ENCODE data around the gene ERC1. TPM values are rescaled to one million over a fixed set of nuclear protein-coding genes. Genes with fewer than 3 reads are reported as not detected.

Gene ERC1
- polyA plus RNA-seq, 1 donor = 17.5 TPM

- Histone ChIP-seq H3K4me3 (ENCODE audit: low read length) (no peak overlapping the region), H3K4me1 (ENCODE audit: control insufficient read depth, insufficient read depth, low read length) (no peaks in the 10 kb centered on the region), H3K9me3 (ENCODE audit: control insufficient read depth, low read depth, low read length) (no peaks in the 10 kb centered on the region), H3K27ac (ENCODE audit: low read length) (no peak overlapping the region), H3K36me3 (ENCODE audit: control insufficient read depth, insufficient read depth, low read length) (no peaks in the 10 kb centered on the region), H3K27me3 (ENCODE audit: control insufficient read depth, insufficient read depth, low read length) (no peaks in the 10 kb centered on the region)
- no peak for DNase-seq
- WGBS (ENCODE audit: insufficient coverage, low lambda C conversion rate) = 0% methylated on average over 1 of the region's 5 CpGs
Measured at GRCh38 chr12:1466481-1467154, 475.6 kb downstream of the ERC1 start.

- no CpG with 5 or more reads among the region's 11 CpGs for WGBS (ENCODE audit: insufficient coverage, low lambda C conversion rate)
- H3K36me3 ChIP-seq (ENCODE audit: control insufficient read depth, insufficient read depth, low read length) = no peaks in the 10 kb centered on the region
- H3K4me3 ChIP-seq (ENCODE audit: low read length) = no peak overlapping the region
- H3K27me3 ChIP-seq (ENCODE audit: control insufficient read depth, insufficient read depth, low read length) = no peaks in the 10 kb centered on the region
- DNase-seq = no peak
- no peaks in the 10 kb centered on the region for H3K9me3 ChIP-seq (ENCODE audit: control insufficient read depth, low read depth, low read length)
- no peak overlapping the region for H3K27ac ChIP-seq (ENCODE audit: low read length)
- no peaks in the 10 kb centered on the region for H3K4me1 ChIP-seq (ENCODE audit: control insufficient read depth, insufficient read depth, low read length)
Measured at GRCh38 chr12:1467710-1468109, 476.7 kb downstream of the ERC1 start.

DNA sequence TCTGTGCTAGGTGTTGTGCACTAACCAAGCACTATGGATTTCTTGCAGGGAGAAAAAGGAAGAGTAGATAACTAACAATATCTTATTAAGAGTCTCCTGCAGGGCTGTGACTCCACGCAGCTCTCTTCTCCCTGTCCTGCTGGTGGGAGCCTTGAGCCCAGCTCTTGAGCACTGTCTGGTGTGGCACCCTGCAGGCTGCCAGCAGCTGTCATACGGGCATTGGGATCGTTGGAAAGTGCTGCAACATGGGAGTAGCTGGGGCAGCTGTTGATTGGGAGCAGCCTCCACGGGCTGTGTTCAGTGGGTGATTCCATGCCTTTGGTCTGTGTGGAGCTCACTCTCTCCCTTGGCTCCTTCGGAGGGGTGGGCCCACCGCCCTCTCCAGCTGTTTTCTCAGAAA is 478.0 kb downstream of the ERC1 start:
- Histone ChIP-seq H3K9me3 (ENCODE audit: control insufficient read depth, low read depth, low read length) (no peaks in the 10 kb centered on the region), H3K4me3 (ENCODE audit: low read length) (no peak overlapping the region), H3K4me1 (ENCODE audit: control insufficient read depth, insufficient read depth, low read length) (no peaks in the 10 kb centered on the region), H3K27ac (ENCODE audit: low read length) (no peak overlapping the region), H3K27me3 (ENCODE audit: control insufficient read depth, insufficient read depth, low read length) (no peaks in the 10 kb centered on the region), H3K36me3 (ENCODE audit: control insufficient read depth, insufficient read depth, low read length) (no peaks in the 10 kb centered on the region)
- WGBS (ENCODE audit: insufficient coverage, low lambda C conversion rate) = no CpG with 5 or more reads among the region's 6 CpGs
- no peak for DNase-seq

DNA sequence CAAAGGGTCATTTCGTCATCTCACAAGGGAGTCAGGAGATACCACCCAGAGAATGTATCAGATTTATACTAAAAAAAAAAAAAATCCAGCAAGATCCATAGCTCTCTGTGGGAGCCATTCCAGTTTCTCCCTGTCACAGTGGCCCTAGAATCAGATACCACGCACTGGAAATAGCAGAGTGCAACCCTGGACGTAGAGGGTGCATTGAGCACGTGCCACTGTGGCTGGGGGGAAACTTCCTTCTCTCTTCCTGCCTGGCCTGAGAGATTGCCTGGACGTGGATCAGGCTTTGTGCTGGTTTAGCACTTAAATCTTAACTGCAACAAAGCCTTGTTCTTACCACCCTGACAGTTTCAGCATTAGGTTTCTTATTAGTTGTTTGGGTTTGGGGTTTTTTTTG is 479.0 kb downstream of the ERC1 start:
- no peaks in the 10 kb centered on the region for H3K36me3 ChIP-seq (ENCODE audit: control insufficient read depth, insufficient read depth, low read length)
- no peaks in the 10 kb centered on the region for H3K27me3 ChIP-seq (ENCODE audit: control insufficient read depth, insufficient read depth, low read length)
- H3K27ac ChIP-seq (ENCODE audit: low read length) = no peak overlapping the region
- no peaks in the 10 kb centered on the region for H3K9me3 ChIP-seq (ENCODE audit: control insufficient read depth, low read depth, low read length)
- no peak for DNase-seq
- WGBS (ENCODE audit: insufficient coverage, low lambda C conversion rate) = 80% methylated on average over 1 of the region's 5 CpGs
- H3K4me3 ChIP-seq (ENCODE audit: low read length) = no peak overlapping the region
- no peaks in the 10 kb centered on the region for H3K4me1 ChIP-seq (ENCODE audit: control insufficient read depth, insufficient read depth, low read length)

- H3K27ac ChIP-seq (ENCODE audit: low read length) = no peak overlapping the region
- H3K27me3 ChIP-seq (ENCODE audit: control insufficient read depth, insufficient read depth, low read length) = no peaks in the 10 kb centered on the region
- WGBS (ENCODE audit: insufficient coverage, low lambda C conversion rate) = 100% methylated on average over 2 of the region's 6 CpGs
- DNase-seq = no peak
- no peaks in the 10 kb centered on the region for H3K9me3 ChIP-seq (ENCODE audit: control insufficient read depth, low read depth, low read length)
- H3K4me1 ChIP-seq (ENCODE audit: control insufficient read depth, insufficient read depth, low read length) = no peaks in the 10 kb centered on the region
- H3K36me3 ChIP-seq (ENCODE audit: control insufficient read depth, insufficient read depth, low read length) = no peaks in the 10 kb centered on the region
- H3K4me3 ChIP-seq (ENCODE audit: low read length) = no peak overlapping the region
Measured at GRCh38 chr12:1471224-1471623, 480.2 kb downstream of the ERC1 start.

- H3K4me1 ChIP-seq (ENCODE audit: control insufficient read depth, insufficient read depth, low read length) = no peaks in the 10 kb centered on the region
- no peak overlapping the region for H3K4me3 ChIP-seq (ENCODE audit: low read length)
- H3K9me3 ChIP-seq (ENCODE audit: control insufficient read depth, low read depth, low read length) = no peaks in the 10 kb centered on the region
- no peaks in the 10 kb centered on the region for H3K27me3 ChIP-seq (ENCODE audit: control insufficient read depth, insufficient read depth, low read length)
- H3K36me3 ChIP-seq (ENCODE audit: control insufficient read depth, insufficient read depth, low read length) = no peaks in the 10 kb centered on the region
- WGBS (ENCODE audit: insufficient coverage, low lambda C conversion rate) = no CpG with 5 or more reads among the region's 7 CpGs
- no peak overlapping the region for H3K27ac ChIP-seq (ENCODE audit: low read length)
- DNase-seq = peak in 1 of 2 donors; percentile 22
Measured at GRCh38 chr12:1473418-1473817, 482.4 kb downstream of the ERC1 start.

DNA sequence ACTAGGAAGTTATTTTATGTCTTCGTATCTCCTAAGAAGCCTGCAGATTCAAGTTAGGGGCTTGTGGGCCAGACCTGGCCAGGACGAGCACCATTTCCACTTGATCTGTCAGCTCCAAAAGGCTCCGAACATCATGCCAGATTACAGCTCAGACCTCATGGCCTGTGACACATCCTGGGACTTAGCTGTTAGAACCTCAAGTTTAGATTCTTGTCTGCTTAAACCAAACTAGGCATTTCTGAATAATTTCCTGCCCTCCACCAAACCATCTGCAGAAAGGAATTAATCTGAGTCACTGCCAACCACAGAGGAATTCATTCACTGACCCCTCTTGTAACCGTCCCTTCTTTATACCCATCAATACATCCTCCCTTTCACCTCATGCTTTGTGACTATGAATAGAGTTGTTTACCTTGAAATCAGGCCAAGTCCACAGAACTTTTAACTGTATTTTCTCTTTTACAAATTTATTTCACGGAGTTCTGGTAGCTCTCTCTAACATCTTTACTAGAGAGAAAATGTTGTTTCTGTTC is 483.1 kb downstream of the ERC1 start:
- Histone ChIP-seq H3K27me3 (ENCODE audit: control insufficient read depth, insufficient read depth, low read length) (no peaks in the 10 kb centered on the region), H3K27ac (ENCODE audit: low read length) (no peak overlapping the region), H3K36me3 (ENCODE audit: control insufficient read depth, insufficient read depth, low read length) (no peaks in the 10 kb centered on the region), H3K4me1 (ENCODE audit: control insufficient read depth, insufficient read depth, low read length) (no peaks in the 10 kb centered on the region), H3K4me3 (ENCODE audit: low read length) (no peak overlapping the region), H3K9me3 (ENCODE audit: control insufficient read depth, low read depth, low read length) (no peaks in the 10 kb centered on the region)
- DNase-seq = peak in 1 of 2 donors; percentile 6
- 60% methylated on average over 1 of the region's 5 CpGs for WGBS (ENCODE audit: insufficient coverage, low lambda C conversion rate)

GRCh38 chr12:1474574-1475153 is 483.6 kb downstream of the ERC1 start:
- no peak overlapping the region for H3K4me3 ChIP-seq (ENCODE audit: low read length)
- H3K27me3 ChIP-seq (ENCODE audit: control insufficient read depth, insufficient read depth, low read length) = no peaks in the 10 kb centered on the region
- DNase-seq = peak in 1 of 2 donors; percentile 9
- H3K36me3 ChIP-seq (ENCODE audit: control insufficient read depth, insufficient read depth, low read length) = no peaks in the 10 kb centered on the region
- WGBS (ENCODE audit: insufficient coverage, low lambda C conversion rate) = 80% methylated on average over 1 of the region's 10 CpGs
- H3K27ac ChIP-seq (ENCODE audit: low read length) = no peak overlapping the region
- H3K9me3 ChIP-seq (ENCODE audit: control insufficient read depth, low read depth, low read length) = no peaks in the 10 kb centered on the region
- no peaks in the 10 kb centered on the region for H3K4me1 ChIP-seq (ENCODE audit: control insufficient read depth, insufficient read depth, low read length)

GRCh38 chr12:1479645-1480044 is 488.6 kb downstream of the ERC1 start:
- Histone ChIP-seq H3K4me3 (ENCODE audit: low read length) (no peak overlapping the region), H3K9me3 (ENCODE audit: control insufficient read depth, low read depth, low read length) (no peaks in the 10 kb centered on the region), H3K27ac (ENCODE audit: low read length) (no peak overlapping the region), H3K27me3 (ENCODE audit: control insufficient read depth, insufficient read depth, low read length) (no peaks in the 10 kb centered on the region), H3K36me3 (ENCODE audit: control insufficient read depth, insufficient read depth, low read length) (no peaks in the 10 kb centered on the region), H3K4me1 (ENCODE audit: control insufficient read depth, insufficient read depth, low read length) (no peaks in the 10 kb centered on the region)
- DNase-seq = no peak
- no CpG with 5 or more reads among the region's 11 CpGs for WGBS (ENCODE audit: insufficient coverage, low lambda C conversion rate)

GRCh38 chr12:1481326-1481725 is 490.3 kb downstream of the ERC1 start:
- H3K9me3 ChIP-seq (ENCODE audit: control insufficient read depth, low read depth, low read length) = no peaks in the 10 kb centered on the region
- H3K36me3 ChIP-seq (ENCODE audit: control insufficient read depth, insufficient read depth, low read length) = no peaks in the 10 kb centered on the region
- H3K4me3 ChIP-seq (ENCODE audit: low read length) = no peak overlapping the region
- H3K27ac ChIP-seq (ENCODE audit: low read length) = no peak overlapping the region
- 94% methylated on average over 2 of the region's 5 CpGs for WGBS (ENCODE audit: insufficient coverage, low lambda C conversion rate)
- no peak for DNase-seq
- no peaks in the 10 kb centered on the region for H3K4me1 ChIP-seq (ENCODE audit: control insufficient read depth, insufficient read depth, low read length)
- H3K27me3 ChIP-seq (ENCODE audit: control insufficient read depth, insufficient read depth, low read length) = no peaks in the 10 kb centered on the region

GRCh38 chr12:1481906-1482305 is 490.9 kb downstream of the ERC1 start:
- no peaks in the 10 kb centered on the region for H3K9me3 ChIP-seq (ENCODE audit: control insufficient read depth, low read depth, low read length)
- H3K27ac ChIP-seq (ENCODE audit: low read length) = no peak overlapping the region

More at GRCh38 chr12:1481906-1482305, 490.9 kb downstream of the ERC1 start:
- H3K4me3 ChIP-seq (ENCODE audit: low read length) = no peak overlapping the region
- no peak for DNase-seq
- WGBS (ENCODE audit: insufficient coverage, low lambda C conversion rate) = 67% methylated on average over 1 of the region's 8 CpGs
- H3K36me3 ChIP-seq (ENCODE audit: control insufficient read depth, insufficient read depth, low read length) = no peaks in the 10 kb centered on the region
- no peaks in the 10 kb centered on the region for H3K27me3 ChIP-seq (ENCODE audit: control insufficient read depth, insufficient read depth, low read length)
- H3K4me1 ChIP-seq (ENCODE audit: control insufficient read depth, insufficient read depth, low read length) = no peaks in the 10 kb centered on the region
